GM12892 (cell line): ENCODE results near the gene MTA2.

Experiments used
- POLR2A ChIP-seq: IDR thresholded peaks from 2 replicates; pipeline ENCODE4 v1.6.1; 2011; ENCODE audit warnings: low read depth, low read length, control low read depth
- POLR2AphosphoS5 ChIP-seq: IDR thresholded peaks from 2 replicates; pipeline ENCODE4 v1.6.1; 2011; ENCODE audit warnings: low read depth, low read length, control low read depth
- TAF1 ChIP-seq: IDR thresholded peaks from 2 replicates; pipeline ENCODE4 v1.6.1; 2011; ENCODE audit warnings: low read depth, mild to moderate bottlenecking, control low read depth, low read length, borderline replicate concordance

- TF ChIP-seq POLR2AphosphoS5 (no peak), POLR2A (no peak), TAF1 (no peak)
Observed at GRCh38 chr11:62575837-62576236, 25.8 kb downstream of the MTA2 start.
